ENCODE measurements around the gene NT5C3B.

NT5C3B gene

DNA sequence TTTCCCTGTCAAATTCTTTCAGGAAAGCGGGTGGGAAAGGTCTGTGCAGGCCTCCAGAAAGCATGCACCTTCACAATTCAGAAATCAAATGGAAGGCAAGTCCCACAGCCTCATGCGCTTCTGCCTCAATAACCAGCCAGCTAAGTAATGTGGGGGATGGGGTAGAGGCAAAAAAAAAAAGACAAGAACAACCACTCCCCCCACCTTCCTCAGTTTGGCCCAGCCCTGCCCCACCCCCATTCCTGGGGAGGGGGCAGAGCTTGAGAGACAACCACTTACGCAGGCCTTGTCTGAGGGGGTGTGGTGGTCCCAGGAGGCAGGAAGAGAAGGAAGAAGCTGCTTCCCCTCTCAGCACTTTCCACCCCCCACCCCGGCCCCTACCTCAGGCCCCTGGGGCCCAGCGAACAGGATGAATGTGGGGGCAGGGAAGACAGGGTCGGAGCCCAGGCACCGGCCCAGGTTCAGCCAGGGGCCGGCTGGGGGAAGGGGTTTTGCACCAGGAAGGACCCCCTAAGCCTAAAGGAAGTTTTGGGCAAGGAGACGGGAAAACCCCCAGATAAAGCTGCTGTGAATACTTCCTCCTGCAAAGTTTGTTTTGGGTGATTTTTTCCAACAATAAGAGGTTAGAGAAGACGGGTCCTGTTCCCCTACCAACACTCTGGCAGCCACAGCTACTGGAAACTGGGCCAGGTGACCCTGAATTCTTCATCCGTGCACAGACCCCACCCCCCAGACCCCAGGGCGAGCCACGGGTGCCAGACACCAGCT lies 50.8 kb downstream of the NT5C3B start:
- TF ChIP-seq CTCF (IDR thresholded peaks at IDR 0.05; ENCODE audit: control extremely low read depth, extremely low read depth, low read depth, missing control alignments) = no peak
- DNase-seq (ENCODE audit: extremely low spot score) = no peak
- ChIA-PET CTCF (interaction anchor here (1.1 to 2.5 kb wide), 7 partner anchors 11 to 89 kb away, joined by 3 to 25 read pairs (median 6); no protein-coding TSS in a partner anchor), POLR2A (interaction anchor here (0.7 to 1.9 kb wide), 2 partner anchors 28 to 96 kb away, joined by 3 to 8 read pairs; partner anchors contain the start of gene EIF1)

GRCh38 chr17:41784207-41784744 lies 51.8 kb downstream of the NT5C3B start:
- ChIA-PET CTCF (interaction anchor here (1.0 kb wide), 1 partner anchor 17 kb away, joined by 4 read pairs; no protein-coding TSS in a partner anchor), POLR2A (no interaction called here)
- DNase-seq (ENCODE audit: extremely low spot score) = peak; percentile 56
- no peak for TF ChIP-seq CTCF (IDR thresholded peaks at IDR 0.05; ENCODE audit: control extremely low read depth, extremely low read depth, low read depth, missing control alignments)

- CTCF ChIA-PET = no interaction called here
- TF ChIP-seq CTCF (IDR thresholded peaks at IDR 0.05; ENCODE audit: control extremely low read depth, extremely low read depth, low read depth, missing control alignments) = no peak
- DNase-seq (ENCODE audit: extremely low spot score) = no peak
- POLR2A ChIA-PET = no interaction called here
Observed at GRCh38 chr17:41782142-41782541, 53.9 kb downstream of the NT5C3B start.

DNA sequence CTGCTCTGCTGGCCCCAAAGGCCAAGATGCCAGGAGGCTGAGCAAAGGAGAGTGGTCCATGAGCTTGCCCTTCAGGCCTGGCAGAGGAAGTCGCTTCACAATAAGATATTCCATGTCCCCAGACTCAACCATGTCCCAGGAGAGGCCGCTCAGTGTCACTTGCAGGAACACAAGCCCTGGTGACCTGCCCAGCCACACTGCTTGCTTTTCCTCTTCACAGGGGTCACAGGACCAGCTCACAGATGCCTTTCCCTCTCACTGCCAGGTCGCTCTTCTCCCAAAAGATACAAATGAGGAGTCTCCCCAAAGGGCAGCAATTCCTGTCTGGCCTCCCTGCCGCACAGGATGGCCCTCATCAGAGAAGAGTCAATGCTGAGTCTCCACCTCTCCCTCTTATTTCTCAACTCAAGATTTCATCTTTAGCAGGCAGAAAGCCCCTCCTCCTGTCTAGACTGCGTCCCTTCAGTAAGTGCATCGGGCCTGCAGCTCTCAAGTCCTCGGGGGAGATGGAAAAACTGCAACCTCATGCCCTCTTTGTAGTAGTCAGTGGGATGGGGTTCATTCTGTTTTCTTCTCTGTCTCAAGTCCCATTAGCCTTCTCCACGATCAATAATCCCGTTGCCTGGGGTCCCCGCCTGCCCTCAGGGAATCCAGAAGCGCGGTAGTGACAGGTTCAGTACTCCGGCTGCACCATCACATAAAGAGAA lies 54.5 kb downstream of the NT5C3B start:
- POLR2A ChIA-PET = no interaction called here

DNA sequence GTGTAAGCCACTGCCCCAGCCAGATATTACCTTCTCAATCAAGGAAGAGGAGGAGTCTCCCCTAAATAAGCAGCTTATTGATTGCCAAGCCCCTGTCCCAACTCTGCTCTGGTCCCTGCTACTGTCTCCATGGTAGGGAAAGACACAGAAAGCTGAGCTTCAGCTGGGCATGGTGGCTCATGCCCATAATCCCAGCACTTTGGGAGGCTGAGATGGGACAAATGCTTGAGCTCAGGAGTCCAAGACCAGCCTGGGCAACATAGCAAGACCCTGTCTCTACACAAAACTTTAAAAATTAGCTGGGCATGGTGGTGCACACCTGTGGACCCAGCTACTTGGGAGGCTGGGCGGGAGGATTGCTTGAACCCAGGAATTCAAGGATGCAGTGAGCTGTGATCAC lies 56.1 kb downstream of the NT5C3B start:
- no peak for DNase-seq (ENCODE audit: extremely low spot score)
- ChIA-PET POLR2A (no interaction called here), CTCF (interaction anchor here (0.7 to 1.5 kb wide), 3 partner anchors 11 to 42 kb away, joined by 3 to 5 read pairs (median 3); no protein-coding TSS in a partner anchor)
- TF ChIP-seq CTCF (IDR thresholded peaks at IDR 0.05; ENCODE audit: control extremely low read depth, extremely low read depth, low read depth, missing control alignments) = no peak

More for the DNA sequence above, 54.5 kb downstream of the NT5C3B start:
- DNase-seq (ENCODE audit: extremely low spot score) = no peak
- CTCF ChIA-PET = interaction anchor here (0.6 kb wide), 1 partner anchor 13 kb away, joined by 4 read pairs; no protein-coding TSS in a partner anchor
- no peak for TF ChIP-seq CTCF (IDR thresholded peaks at IDR 0.05; ENCODE audit: control extremely low read depth, extremely low read depth, low read depth, missing control alignments)

DNA sequence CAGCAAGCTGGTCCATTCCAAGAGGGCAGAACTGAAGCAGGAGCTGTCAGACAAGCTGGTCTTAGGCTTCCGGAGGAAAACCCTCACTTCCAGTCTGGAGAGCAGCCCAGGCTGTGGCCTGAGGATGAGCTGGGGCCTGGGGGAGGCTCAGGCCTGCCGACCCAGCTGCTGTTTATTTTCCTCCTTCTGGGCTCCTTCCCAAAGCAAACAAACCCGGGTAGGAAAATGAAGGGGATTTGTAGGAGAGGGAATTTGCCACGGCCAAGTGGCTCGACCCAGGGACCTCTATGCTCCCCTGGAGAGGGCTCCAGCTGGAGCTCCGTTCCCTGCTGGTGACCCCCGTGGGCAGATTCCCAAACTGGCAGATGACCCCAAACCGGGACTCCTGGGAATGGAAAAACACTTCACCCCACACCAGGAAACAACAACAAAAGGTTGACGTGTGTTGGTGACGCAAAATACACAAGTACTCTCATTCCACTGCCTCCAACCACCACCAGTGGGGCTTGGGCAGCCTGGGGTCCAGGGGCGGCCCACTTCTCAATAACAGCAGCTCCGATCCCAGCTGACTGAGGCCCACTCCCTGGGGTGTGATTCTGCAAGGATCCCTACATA lies 58.4 kb downstream of the NT5C3B start:
- DNase-seq (ENCODE audit: extremely low spot score) = no peak
- POLR2A ChIA-PET = interaction anchor here (1.2 kb wide), 1 partner anchor 9 kb away, joined by 4 read pairs; the partner anchor contains the start of gene JUP

More for the DNA sequence above, 58.4 kb downstream of the NT5C3B start:
- CTCF ChIA-PET = interaction anchor here (1.3 to 2.2 kb wide), 5 partner anchors 9 to 272 kb away, joined by 3 to 7 read pairs (median 5); partner anchors contain the start of genes JUP and P3H4
- no peak for TF ChIP-seq CTCF (IDR thresholded peaks at IDR 0.05; ENCODE audit: control extremely low read depth, extremely low read depth, low read depth, missing control alignments)

All from GM10248 (cell line).